SK-N-SH (cell line): ENCODE data around the gene PRM3. TPM values are rescaled to one million over a fixed set of nuclear protein-coding genes. Genes with fewer than 3 reads are reported as not detected.

Source experiments
- CTCF ChIA-PET: fragments of 300-600, 350-600 bp; formaldehyde crosslinking; extraction: SDS; loops from one replicate; lab custom pipeline; 2021; lab: Yijun Ruan, JAX
- POLR2A ChIA-PET: fragments of 350-600 bp; sonication (Branson Sonifier 250); formaldehyde crosslinking; extraction: SDS; loops from one replicate; lab custom pipeline; 2020; ENCODE audit warnings: antibody characterized with exemption, inconsistent platforms; lab: Yijun Ruan, JAX
- DNase-seq: peaks from one replicate; pipeline ENCODE4 v3.0.0; 2012
- H2AFZ ChIP-seq: fragments of 200-600 bp; sonication (generic); 2 replicates; pipeline ENCODE4 v1.8.1; 2016; ENCODE audit warnings: antibody characterized with exemption, mild to moderate bottlenecking, low read depth
- H3F3A ChIP-seq: fragments of 200-600 bp; sonication (generic); replicated peaks from 2 replicates; pipeline ENCODE3; 2016; ENCODE audit warnings: antibody characterized with exemption, mild to moderate bottlenecking; ENCODE audit not compliant: insufficient read depth
- H3K27ac ChIP-seq, 2 experiments: fragments of 200-500 bp in 1 of 2; fragments of 200-600 bp in 1 of 2; sonication (Bioruptor generic) in 1 of 2; sonication (generic), shearing (Covaris generic) in 1 of 2; 2 replicates each; pipeline versions ENCODE4 v1.5.1 to v1.6.1; 2014 to 2016; ENCODE audit warnings: low read depth in 2 of 2, inconsistent platforms in 1 of 2, low read length in 1 of 2, mild to moderate bottlenecking in 1 of 2, mixed read lengths in 1 of 2
- H3K27me3 ChIP-seq: fragments of 200-600 bp; sonication (generic), shearing (Covaris generic); 2 replicates; pipeline ENCODE4 v1.6.1; 2016; ENCODE audit warnings: mixed run types; ENCODE audit not compliant: insufficient read depth
- H3K36me3 ChIP-seq, 2 experiments: fragments of 200-500 bp in 1 of 2; fragments of 200-600 bp in 1 of 2; sonication (Bioruptor generic) in 1 of 2; sonication (generic) in 1 of 2; replicated peaks in 1 of 2; 2 replicates each; pipeline versions ENCODE3 to v1.5.1; 2014 to 2016; ENCODE audit warnings: low read length in 1 of 2, mild to moderate bottlenecking in 1 of 2; ENCODE audit not compliant: insufficient read depth in 2 of 2, control insufficient read depth in 1 of 2
- H3K4me1 ChIP-seq, 2 experiments: fragments of 200-500 bp in 1 of 2; fragments of 200-600 bp in 1 of 2; sonication (Bioruptor generic) in 1 of 2; sonication (generic), shearing (Covaris generic) in 1 of 2; 2 replicates each; pipeline versions ENCODE4 v1.5.1 to v1.6.1; 2014 to 2016; ENCODE audit warnings: low read depth in 1 of 2, low read length in 1 of 2, mixed run types in 1 of 2; ENCODE audit not compliant: insufficient read depth in 2 of 2, control insufficient read depth in 1 of 2
- H3K4me2 ChIP-seq: fragments of 200-600 bp; sonication (generic), shearing (Covaris generic); 2 replicates; pipeline ENCODE4 v1.6.1; 2017; ENCODE audit warnings: mixed run types
- H3K4me3 ChIP-seq, 2 experiments: fragments of 200-500 bp in 1 of 2; fragments of 200-600 bp in 1 of 2; sonication (Bioruptor generic) in 1 of 2; sonication (generic), shearing (Covaris generic) in 1 of 2; 2 replicates each; pipeline versions ENCODE4 v1.5.1 to v1.8.1; 2014 to 2016; ENCODE audit warnings: low read depth in 2 of 2, inconsistent platforms in 1 of 2, low read length in 1 of 2, mild to moderate bottlenecking in 1 of 2, mixed read lengths in 1 of 2, moderate library complexity in 1 of 2
- H3K79me2 ChIP-seq: fragments of 200-600 bp; sonication (generic); 2 replicates; pipeline ENCODE4 v1.8.1; 2017; ENCODE audit warnings: mild to moderate bottlenecking; ENCODE audit not compliant: insufficient read depth
- H3K9ac ChIP-seq: fragments of 200-600 bp; sonication (generic); 2 replicates; pipeline ENCODE4 v1.6.1; 2017; ENCODE audit warnings: mixed run types
- H3K9me2 ChIP-seq: fragments of 200-600 bp; sonication (generic); 2 replicates; pipeline ENCODE4 v1.6.1; 2017; ENCODE audit warnings: mixed run types
- H3K9me3 ChIP-seq: fragments of 200-600 bp; sonication (generic); 2 replicates; pipeline ENCODE4 v1.6.1; 2017; ENCODE audit warnings: mixed run types, mild to moderate bottlenecking, moderate library complexity
- H4K20me1 ChIP-seq: fragments of 200-600 bp; sonication (generic); 2 replicates; pipeline ENCODE4 v1.6.1; 2017; ENCODE audit warnings: mild to moderate bottlenecking, mixed run types; ENCODE audit not compliant: insufficient read depth
- ELF1 ChIP-seq: IDR thresholded peaks from 2 replicates; pipeline ENCODE4 v1.4.0; 2012
- FOSL2 ChIP-seq: IDR thresholded peaks from 2 replicates; pipeline ENCODE4 v1.4.0; 2012; ENCODE audit warnings: low read depth, mild to moderate bottlenecking, moderate library complexity, borderline replicate concordance
- FOXJ3 ChIP-seq: sonication (generic); formaldehyde crosslinking; IDR thresholded peaks from 2 replicates; pipeline ENCODE4 v1.5.1; 2020; ENCODE audit warnings: mild to moderate bottlenecking, missing genetic modification reagents
- FOXM1 ChIP-seq: IDR thresholded peaks from 2 replicates; pipeline ENCODE4 v1.4.0; 2012; ENCODE audit warnings: low read depth, mild to moderate bottlenecking
- GATA2 ChIP-seq: sonication (generic); formaldehyde crosslinking; IDR thresholded peaks from 2 replicates; pipeline ENCODE4 v1.5.0; 2020; ENCODE audit warnings: mild to moderate bottlenecking, missing genetic modification reagents
- JUND ChIP-seq: IDR thresholded peaks from 2 replicates; pipeline ENCODE4 v1.4.0; 2012
- MAX ChIP-seq: IDR thresholded peaks from 2 replicates; pipeline ENCODE4 v1.4.0; 2012; ENCODE audit warnings: low read depth
- NFIC ChIP-seq: IDR thresholded peaks from 2 replicates; pipeline ENCODE4 v1.4.0; 2012; ENCODE audit warnings: borderline replicate concordance
- POLR2AphosphoS5 ChIP-seq: IDR thresholded peaks from 2 replicates; pipeline ENCODE4 v1.6.1; 2012; ENCODE audit warnings: low read depth, low read length
- RAD21 ChIP-seq: IDR thresholded peaks from 2 replicates; pipeline ENCODE4 v1.6.1; 2012; ENCODE audit warnings: mild to moderate bottlenecking, low read length
- RCOR1 ChIP-seq: fragments of 150-350 bp; IDR thresholded peaks from 2 replicates; pipeline ENCODE4 v1.6.1; 2017; ENCODE audit warnings: antibody characterized with exemption, low read length
- REST ChIP-seq: IDR thresholded peaks from 2 replicates; pipeline ENCODE4 v1.6.1; 2012; ENCODE audit warnings: mild to moderate bottlenecking, low read depth, low read length, moderate library complexity
- SMC3 ChIP-seq: IDR thresholded peaks from 2 replicates; pipeline ENCODE4 v1.6.1; 2012; ENCODE audit warnings: low read depth, low read length, improper control_type of control experiment
- TAF1 ChIP-seq: IDR thresholded peaks from 2 replicates; pipeline ENCODE4 v1.6.1; 2012; ENCODE audit warnings: low read depth, mild to moderate bottlenecking, low read length, moderate library complexity, borderline replicate concordance
- ZBTB33 ChIP-seq: IDR thresholded peaks from 2 replicates; pipeline ENCODE4 v1.4.0; 2012; ENCODE audit warnings: low read depth, borderline replicate concordance
- WGBS: methylation state at CpG from one replicate; pipeline ENCODE4 v1.1.6; 2017; ENCODE audit warnings: low lambda C conversion rate; 5-methylcytosine and 5-hydroxymethylcytosine counted together
- polyA plus RNA-seq, 3 experiments: library from polyadenylated mRNA; depleted of rRNA; stranded (reverse); fragments of >200 nt; gene quantifications; 2 replicates each; pipeline ENCODE4 v1.2.3, GENCODE V29; 2012

The PRM3 gene
- polyA plus RNA-seq, 1 of the 3 experiments (the other 2 are of a cell fraction) = not detected

GRCh38 chr16:11308493-11309283, 35.3 kb upstream of the PRM3 start:
- Histone ChIP-seq H3K36me3 (no peaks in the 10 kb centered on the region), H3F3A (no peaks in the 10 kb centered on the region), H4K20me1 (no peaks in the 10 kb centered on the region), H3K9me2 (no peaks in the 10 kb centered on the region), H3K4me3 (no peak overlapping the region), H3K9ac (no peak overlapping the region), H3K4me1 (peaks cover 0 to 12% of the 10 kb centered on the region in 2 experiments; a peak in 1 of 4 replicates), H3K79me2 (no peaks in the 10 kb centered on the region), H3K4me2 (no peak overlapping the region), H3K27ac (no peak overlapping the region), H3K9me3 (no peaks in the 10 kb centered on the region), H2AFZ (no peak overlapping the region), H3K27me3 (no peaks in the 10 kb centered on the region)
- TF ChIP-seq RCOR1 = no peak
- no peak for TF ChIP-seq NFIC
- no peak for TF ChIP-seq FOXM1
- TF ChIP-seq REST = no peak
- TF ChIP-seq JUND = no peak
- TF ChIP-seq FOXJ3 (CRISPR knock-in tag) = no peak
- no peak for TF ChIP-seq SMC3
- TF ChIP-seq FOSL2 = no peak
- no peak for TF ChIP-seq POLR2AphosphoS5
- TF ChIP-seq GATA2 = no peak
- TF ChIP-seq MAX = no peak
- TF ChIP-seq RAD21 = no peak
- no peak for TF ChIP-seq ELF1
- TF ChIP-seq TAF1 = no peak
- no peak for TF ChIP-seq ZBTB33
- DNase-seq = no peak
- ChIA-PET POLR2A (no interaction called here), CTCF (interaction anchor here (0.9 to 1.2 kb wide), 3 partner anchors 11 to 345 kb away, joined by 3 read pairs; partner anchors contain the start of gene SOCS1)
- WGBS = 80% methylated on average over 4 of the region's 15 CpGs
